HG03354 (cell line): ENCODE results near the gene CPT1A.
"Not testable (repeated sequence)": the region's sequence is repeated elsewhere in the genome, so short reads cannot be mapped to it uniquely, and the experiment has no call there.

Experiments used
- ATAC-seq: cut with Tn5 transposase; IDR thresholded peaks from one replicate; pipeline ENCODE4 v1.9.1; 2021; ENCODE audit warnings: mild to moderate bottlenecking; ENCODE audit not compliant: unreplicated experiment, poor library complexity, severe bottlenecking

Gene CPT1A

GRCh38 chr11:68841718-68842426 lies at the start of gene CPT1A:
TSS of gene CPT1A (minus strand) at chr11:68841916. CDS start at chr11:68815474, 26,442 bp downstream.
- peak; percentile 42 for ATAC-seq

DNA sequence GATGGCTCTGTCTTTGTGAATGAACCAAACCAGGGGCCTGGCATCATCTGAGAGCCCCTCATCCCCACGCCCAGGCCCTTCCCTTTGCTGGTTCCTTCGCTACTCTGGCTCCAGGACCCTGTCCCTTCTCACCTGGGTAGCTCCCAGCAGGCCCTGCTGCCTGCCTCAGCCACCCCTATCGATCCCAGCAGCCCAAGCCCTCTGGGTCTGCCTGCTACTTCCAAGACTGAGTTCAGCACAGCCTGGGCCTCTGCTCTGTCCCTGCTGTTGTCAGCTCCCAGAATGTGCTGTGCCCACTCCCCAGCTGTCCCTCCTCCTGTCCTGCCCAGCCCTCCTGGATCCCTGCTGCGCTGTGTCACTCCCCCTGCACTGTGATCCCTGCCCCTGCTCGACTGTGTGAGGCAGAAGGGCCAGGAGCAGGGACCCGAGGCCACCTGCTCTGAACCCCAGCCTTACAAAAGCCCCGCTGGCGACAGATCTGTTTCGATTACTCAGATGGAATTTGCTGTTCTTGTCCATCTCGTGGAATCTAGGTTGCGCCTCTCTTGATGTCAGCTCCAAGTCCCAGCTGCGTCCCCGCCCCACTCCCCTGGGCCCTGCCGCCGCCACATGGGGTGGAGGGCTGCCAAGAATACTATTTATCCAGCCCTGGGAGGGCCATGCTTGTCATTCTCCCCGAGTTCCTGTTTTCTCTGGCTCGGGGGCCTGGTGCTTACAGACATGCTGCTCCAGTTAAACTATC lies 48.9 kb upstream of the CPT1A start:
- no peak for ATAC-seq

- ATAC-seq = no peak
Observed at GRCh38 chr11:68889948-68890446, 48.3 kb upstream of the CPT1A start.

DNA sequence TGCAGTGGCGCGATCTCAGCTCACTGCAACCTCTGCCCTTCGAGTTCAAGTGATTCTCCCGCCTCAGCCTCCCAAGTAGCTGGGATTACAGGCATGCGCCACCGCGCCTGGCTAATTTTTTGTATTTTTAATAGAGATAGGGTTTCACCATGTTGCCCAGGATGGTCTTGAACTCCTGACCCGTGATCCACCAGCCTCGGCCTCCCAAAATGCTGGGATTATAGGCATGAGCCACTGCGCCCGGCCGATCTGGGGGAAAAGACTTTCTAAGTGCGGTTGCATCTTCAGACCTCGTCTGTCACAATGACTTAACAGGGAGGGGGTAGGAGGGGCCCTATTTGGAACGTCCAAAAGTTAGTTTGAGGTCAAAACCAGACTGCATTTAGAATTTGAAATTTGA lies 43.1 kb upstream of the CPT1A start:
- ATAC-seq = not testable (repeated sequence)

DNA sequence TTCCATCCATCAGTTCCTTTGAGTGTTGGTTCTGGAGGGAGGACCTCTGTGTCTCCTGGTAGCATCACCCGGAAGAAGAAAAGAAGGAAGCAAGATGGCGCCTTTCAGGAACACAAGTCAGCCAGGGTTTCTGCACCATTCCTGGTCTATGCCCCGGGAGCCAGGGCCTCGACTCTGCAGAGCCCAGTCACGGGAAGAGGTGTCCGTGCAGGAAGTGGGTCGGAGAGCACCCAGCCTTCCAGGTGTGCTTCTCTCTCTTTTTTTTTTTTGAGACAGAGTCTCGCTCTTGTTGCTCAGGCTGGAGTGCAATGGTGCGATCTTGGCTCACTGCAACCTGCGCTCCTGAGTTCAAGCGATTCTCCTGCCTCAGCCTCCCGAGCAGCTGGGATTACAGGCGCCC lies 40.7 kb upstream of the CPT1A start:
- no peak for ATAC-seq

GRCh38 chr11:68881320-68881719 lies 39.6 kb upstream of the CPT1A start:
- ATAC-seq = no peak

DNA sequence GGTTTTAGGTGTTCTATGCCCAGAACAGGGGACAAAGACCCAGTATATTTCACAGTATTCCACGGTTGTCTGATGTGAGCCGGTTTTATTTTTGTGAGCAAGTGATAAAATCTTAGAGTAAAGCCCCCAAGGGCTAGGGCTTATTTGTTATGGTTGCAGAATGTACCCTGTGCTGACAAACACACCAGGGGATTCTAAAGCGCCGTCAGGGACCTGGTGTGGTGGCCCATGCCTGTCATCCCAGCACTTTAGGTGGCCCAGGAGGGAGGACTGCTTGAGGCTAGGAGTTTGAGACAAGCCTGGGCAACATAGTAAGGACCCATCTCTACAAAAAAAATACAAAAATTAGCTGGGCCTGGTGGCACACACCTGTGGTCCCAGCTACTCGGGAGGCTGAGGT lies 39.1 kb upstream of the CPT1A start:
- no peak for ATAC-seq

GRCh38 chr11:68878022-68878421 lies 36.3 kb upstream of the CPT1A start:
- ATAC-seq = no peak

GRCh38 chr11:68872216-68873003 lies 30.7 kb upstream of the CPT1A start:
- ATAC-seq = no peak

- ATAC-seq = no peak
Observed at GRCh38 chr11:68870470-68870869, 28.8 kb upstream of the CPT1A start.

DNA sequence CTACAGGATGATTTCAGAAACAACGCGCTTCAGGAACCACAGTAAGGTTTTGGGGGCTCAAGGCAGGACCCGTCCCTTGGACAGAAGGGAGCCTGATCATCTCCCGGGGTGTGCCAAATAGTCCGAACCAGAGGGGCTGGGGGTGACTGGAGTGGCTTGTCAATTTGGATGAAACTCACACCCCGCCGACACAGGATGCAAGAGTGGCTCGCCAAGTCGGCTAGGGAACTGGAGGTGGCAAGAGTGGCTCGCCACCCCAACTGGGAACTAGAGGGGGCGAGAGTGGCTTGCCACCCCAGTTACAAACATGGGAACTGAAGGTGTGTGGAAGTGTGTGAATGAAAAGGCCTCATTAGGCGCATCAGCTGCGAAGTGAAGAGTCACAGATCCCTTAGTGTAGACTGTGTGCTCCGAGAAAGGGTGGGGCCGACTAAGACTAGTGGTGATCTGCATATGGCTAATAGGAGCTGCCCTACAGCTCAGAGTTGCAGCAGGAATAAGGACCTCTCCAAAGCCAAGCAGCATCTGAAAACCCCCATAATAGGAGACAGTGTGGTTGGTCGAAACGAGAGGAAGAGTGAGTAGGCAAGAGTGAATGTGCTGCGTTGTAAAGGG lies 26.6 kb upstream of the CPT1A start:
- no peak for ATAC-seq

DNA sequence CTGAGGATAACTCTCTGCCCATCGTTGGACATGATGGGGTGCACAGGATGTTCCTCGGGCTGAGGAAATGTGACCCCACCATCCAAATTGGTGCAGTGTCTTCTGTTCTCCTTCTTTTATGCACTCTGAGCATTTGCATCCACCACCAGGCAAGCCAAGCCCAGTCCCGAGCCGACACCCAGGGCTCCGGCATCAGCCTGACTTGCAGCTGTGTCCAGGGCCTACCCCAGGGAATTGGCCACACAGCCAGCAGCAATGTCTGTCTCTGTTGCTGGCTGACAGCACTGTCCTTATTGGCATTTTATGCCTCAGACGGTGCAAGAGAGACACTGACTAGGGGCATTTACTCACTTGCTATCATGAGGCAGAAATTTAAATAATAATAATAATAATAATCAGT lies 25.4 kb upstream of the CPT1A start:
- ATAC-seq = no peak

- no peak for ATAC-seq
Observed at GRCh38 chr11:68865241-68865640, 23.5 kb upstream of the CPT1A start.

- no peak for ATAC-seq
Observed at GRCh38 chr11:68863553-68864265, 22.0 kb upstream of the CPT1A start.

DNA sequence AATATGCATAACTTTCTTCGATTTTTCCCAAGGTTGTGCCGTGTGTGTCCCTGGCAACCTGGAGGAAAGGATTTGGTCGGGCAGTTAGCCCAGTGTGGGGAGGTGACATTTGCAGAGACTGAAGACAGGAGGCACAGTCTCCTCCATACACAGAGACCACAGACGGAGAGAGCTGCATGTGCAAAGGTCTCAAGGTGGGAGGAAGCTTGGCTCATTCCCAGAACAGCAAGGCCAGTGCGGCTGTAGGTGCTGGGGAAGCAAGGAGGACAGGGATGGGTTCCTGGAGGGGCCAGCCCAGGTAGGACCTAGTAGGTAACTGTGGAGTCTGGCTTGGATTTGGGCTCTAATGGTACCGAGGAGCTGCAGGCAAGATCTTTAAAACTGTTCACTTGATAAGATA lies 20.7 kb upstream of the CPT1A start:
- no peak for ATAC-seq

DNA sequence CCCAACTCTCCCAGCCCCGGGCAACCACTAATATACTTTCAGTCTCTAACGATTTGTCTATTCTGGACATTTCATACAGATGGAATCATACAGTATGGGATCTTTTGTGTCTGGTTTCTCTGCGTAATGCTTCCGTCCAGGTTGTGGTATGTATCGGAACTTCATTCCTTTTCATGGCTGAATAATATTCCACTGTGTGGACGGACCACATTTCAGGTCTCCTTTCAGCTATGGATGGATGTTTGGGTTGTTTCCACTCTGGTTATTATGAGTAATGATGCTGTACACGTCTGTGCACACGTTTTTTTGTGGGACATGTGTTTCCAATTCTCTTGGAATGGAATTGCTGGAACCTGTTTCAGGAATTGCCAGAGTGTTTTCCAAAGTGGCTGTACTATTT lies 17.4 kb upstream of the CPT1A start:
- no peak for ATAC-seq

DNA sequence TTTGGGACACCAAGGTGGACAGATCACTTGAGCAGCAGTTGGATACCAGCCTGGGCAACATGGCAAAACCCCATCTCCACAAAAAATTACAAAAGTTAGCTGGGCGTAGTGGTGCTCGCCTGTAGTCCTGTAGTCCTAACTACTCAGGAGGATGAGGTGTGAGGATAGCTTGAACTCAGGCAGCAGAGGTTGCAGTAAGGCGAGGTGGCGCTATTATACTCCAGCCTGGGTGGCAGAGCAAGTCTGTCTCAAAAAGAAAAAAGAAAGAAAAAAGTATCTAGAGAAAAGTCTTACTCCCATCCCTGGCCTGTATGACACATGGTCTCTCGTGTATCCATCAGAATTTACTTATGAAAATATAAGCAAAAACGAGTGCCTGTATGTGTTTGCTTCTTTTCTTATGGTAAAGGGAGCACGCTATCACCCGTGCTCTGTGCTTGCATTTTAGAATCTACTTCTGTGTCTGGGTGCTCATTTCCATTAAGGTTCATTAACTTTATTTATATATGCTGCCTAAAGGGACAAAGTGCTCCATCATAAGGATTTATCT lies 15.4 kb upstream of the CPT1A start:
- no peak for ATAC-seq

DNA sequence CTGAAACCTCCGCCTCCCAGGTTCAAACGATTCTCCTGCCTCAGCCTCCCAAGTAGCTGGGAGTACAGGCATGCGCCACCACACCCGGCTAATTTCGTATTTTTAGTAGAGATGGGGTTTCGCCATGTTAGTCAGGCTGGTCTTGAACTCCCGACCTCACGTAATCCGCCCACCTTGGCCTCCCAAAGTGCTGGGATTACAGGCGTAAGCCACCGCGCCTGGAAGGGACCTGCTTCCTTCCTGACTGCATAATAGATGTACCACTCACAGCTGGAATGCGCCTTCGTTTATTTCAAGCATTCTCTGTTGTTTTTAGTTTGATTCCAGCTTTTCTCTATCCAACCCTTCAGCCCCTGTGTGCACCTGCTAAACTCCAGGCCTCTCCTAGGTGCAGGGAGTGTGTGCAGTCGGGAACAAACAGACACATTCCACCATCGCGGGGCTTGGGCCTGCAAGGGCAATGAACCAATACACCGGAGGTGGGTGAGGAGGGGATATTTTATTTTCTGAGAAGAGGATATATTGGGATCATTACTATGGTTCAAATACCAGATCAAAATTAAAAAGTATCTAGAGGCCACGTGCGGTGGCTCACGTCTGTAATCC lies 14.8 kb upstream of the CPT1A start:
- ATAC-seq = not testable (repeated sequence)
